GM18526 (cell line): Measurements from ENCODE around the gene ARL6IP4.

ENCODE experiments used
- POLR2A ChIP-seq: IDR thresholded peaks from 3 replicates; pipeline ENCODE4 v1.6.1; 2011; ENCODE audit not compliant: insufficient read length; ENCODE audit errors: extremely low read depth

ARL6IP4 gene

GRCh38 chr12:122994140-122994675, 13.7 kb downstream of the ARL6IP4 start:
- no peak for TF ChIP-seq POLR2A

- TF ChIP-seq POLR2A, result no peak
Observed at GRCh38 chr12:122994781-122995502, 14.5 kb downstream of the ARL6IP4 start.

DNA sequence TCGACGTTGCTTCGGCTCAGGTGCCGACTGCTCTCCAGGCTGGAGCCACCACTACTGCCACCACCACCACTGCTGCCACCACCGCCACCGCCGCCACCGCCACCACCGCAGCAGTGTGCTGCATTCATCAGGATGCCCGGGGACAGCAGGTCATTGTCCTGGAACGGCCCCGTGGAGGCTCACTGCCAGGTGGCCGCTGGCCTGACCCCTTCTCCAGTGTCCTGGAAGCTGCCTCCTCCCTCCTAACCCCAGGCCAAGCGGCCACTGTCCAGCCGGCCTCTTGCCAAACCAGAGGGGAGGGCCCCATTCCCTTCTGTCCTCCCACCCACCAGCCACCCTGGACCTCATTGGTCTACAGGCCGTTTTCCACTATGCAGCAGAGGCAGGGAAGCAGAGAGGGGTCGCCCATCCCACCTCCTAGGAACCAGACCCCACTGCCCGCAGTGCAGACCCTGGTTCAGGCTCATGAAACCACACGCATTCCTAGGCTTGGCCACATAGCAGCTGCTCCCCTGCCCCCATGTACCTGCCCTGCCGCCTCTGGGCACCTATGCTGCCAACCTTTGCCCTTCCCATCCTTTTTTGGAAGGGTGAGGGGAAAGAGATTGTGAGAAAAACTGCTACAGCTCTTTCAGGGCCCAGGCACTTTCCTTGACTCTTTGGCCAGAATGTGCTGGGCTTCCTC, 15.2 kb downstream of the ARL6IP4 start:
- TF ChIP-seq POLR2A, result no peak

- no peak for TF ChIP-seq POLR2A
Observed at GRCh38 chr12:122996188-122996601, 15.7 kb downstream of the ARL6IP4 start.

- no peak for TF ChIP-seq POLR2A
Observed at GRCh38 chr12:122996621-122997342, 16.3 kb downstream of the ARL6IP4 start.

DNA sequence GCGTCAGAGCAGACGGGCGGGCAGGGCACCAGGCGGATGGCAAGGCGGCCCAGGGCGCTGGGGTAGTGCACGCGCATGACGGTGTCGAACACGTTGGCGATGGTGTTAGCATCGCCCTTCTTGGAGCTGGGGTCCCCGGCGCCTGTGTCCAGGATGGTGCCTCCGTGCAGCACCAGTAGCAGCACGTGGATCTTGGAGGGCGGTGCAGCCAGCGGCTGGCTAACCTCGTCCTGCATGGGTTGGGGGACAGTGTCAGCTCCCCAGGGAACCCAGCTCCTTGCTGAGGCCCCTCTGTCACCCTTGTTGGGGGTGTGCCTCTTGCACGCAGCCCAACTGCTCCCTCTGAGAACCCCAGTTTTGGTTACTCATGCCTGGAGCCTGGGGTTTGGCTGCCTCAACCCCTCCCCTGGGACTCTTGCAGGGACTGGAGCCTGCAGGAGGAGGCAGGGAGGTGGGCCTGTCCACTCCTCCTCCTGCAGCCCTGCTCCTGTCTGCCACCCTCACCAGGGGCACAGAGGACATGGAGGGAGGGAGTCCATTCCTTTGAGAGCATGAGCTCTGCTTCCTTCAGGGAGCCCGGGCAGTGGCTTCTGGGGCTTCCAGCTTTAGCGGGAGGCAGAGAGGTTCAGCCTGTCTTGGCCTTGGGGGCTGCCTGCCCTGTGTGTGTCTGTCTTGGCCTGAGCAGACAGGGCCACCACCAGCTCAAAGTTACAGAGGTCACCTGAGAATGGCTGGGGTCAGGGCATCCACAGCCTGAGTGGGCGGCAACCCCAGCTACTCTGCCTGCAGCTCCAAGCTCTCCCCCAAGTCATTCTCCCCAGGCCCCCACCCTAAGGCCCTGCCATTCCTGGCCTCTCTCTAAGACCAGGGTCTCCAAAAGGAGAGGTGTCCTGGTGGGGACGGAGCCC, 17.1 kb downstream of the ARL6IP4 start:
- TF ChIP-seq POLR2A, result no peak

- TF ChIP-seq POLR2A, result no peak
Observed at GRCh38 chr12:122998316-122998715, 17.8 kb downstream of the ARL6IP4 start.

DNA sequence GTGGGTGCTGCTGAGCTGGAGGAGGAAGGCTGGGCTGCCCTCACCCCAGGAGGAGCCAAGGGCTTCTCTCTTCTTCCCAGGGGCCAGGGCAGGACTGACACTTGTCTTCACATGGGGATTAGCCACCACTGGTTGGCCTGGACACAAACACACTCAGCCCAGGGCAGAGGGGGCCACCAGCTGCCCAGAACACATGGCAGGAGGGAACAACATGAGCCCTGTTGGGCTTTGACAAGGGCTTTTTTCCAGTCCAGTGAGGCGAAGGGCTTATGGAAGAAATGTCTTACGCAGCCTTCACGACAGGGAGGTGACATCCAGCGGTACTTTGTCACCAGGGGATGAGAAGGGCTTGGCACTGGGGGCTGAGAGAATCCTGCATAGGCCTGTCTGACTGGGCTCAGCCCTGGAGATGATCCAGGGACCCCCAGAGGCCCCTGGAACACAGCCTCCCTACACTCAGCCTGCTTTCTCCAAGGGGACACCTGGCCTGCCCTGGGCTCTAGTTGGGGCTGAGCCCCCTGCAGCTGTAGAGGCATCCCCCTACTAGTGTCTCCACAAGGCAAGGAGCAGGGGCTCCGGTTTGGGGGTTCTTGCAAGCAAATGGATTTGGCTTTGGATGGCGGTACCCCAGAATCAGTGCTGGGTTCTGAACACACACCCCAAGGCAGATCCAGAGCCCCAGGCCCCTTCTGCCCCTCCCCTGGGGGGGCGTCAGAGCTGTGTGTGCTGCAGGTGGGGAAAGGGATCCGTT, 18.9 kb downstream of the ARL6IP4 start:
- no peak for TF ChIP-seq POLR2A

DNA sequence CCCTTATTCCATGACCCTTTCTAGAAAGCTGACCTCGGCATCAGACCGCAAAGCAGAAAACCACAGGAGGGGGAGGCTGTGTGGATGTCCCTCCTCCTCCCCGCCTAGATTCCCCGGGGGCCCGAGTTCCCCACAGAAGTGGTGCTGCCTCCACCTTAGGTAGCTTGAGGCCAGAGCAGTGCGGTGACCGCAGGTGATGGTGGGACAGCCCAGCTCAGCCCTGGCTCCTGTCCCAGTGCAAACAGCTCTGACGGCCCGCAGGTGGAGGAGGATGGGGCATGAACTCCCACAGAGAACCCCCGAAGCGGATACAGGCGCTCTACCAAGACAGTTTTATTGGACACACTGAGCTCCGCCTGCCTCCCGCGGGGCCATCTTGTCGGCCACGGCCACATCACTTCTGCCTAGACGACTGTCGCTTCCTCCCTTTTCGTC, 19.5 kb downstream of the ARL6IP4 start:
- no peak for TF ChIP-seq POLR2A

DNA sequence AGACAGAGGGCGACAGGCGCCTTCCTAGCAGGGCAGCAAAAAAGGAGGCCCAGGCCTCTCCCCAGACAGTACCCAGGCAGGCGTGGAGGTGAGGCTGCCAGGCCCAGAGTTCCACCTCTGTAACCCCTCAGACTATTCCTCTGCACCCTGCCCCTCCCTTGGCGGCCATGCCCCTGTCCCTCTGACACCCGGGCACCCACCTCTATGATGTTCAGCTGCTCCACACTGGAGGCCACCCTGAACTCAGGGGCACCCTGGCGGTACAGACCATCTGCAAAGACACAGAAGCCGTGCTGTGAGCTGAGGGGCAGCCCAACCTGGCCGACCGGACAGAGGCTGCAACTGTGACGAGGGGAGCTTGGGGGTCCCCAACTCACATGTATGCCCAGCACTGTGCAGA, 20.1 kb downstream of the ARL6IP4 start:
- TF ChIP-seq POLR2A, result no peak

GRCh38 chr12:123001464-123001863, 21.0 kb downstream of the ARL6IP4 start:
- TF ChIP-seq POLR2A, result no peak

DNA sequence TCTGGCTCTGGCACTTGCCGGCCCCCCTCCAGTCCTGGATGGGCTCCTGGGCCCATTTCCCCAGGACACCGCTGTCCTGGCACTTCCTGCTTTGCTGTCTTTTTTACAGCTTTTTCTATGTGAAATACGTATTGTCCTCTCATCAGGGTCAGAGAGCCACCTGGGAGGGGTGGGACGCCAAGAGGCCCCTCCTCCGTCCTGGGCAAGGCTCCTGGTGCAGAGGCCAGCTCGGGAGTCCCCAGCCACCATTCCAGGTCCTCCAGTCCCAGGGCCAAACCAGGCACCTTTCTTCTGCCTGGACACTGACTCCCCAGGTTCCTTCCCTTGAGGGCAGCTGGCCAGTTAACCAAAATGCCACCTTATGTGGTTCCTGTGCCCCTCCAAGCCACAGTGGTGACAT, 22.8 kb downstream of the ARL6IP4 start:
- no peak for TF ChIP-seq POLR2A

DNA sequence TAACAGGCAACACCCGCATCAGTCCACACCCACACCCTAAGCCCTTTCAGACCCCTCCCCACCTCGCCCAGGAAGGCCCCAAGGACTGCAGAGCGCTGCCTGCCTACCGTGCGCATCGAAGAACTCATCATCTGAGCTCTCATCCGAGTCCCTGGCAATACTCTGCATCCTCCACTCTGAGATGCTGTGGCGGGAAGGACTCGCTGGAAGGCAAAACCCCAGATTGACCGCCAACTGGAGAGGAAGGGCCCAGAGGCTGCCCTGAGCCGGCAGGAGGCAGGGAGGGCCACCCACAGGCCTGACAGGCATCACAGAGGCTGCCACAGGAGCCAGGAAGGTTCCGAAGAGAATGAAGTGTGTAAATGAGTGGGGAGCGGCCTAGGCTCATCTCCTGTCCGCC, 23.8 kb downstream of the ARL6IP4 start:
- no peak for TF ChIP-seq POLR2A

GRCh38 chr12:123005081-123005626, 24.7 kb downstream of the ARL6IP4 start:
- TF ChIP-seq POLR2A, result no peak
